Measurements from ENCODE around the gene UBLCP1. TPM values are rescaled to one million over a fixed set of nuclear protein-coding genes. Genes with fewer than 3 reads are reported as not detected.
A peak's percentile ranks its signal among the peaks of the same experiment; 100 is the strongest.

The UBLCP1 gene
- total and polyA plus RNA-seq, 2 of the 13 experiments (the other 11 are each of a cell fraction or from before 2014, with no cell fraction given) = 6.5 to 12.6 TPM

DNA sequence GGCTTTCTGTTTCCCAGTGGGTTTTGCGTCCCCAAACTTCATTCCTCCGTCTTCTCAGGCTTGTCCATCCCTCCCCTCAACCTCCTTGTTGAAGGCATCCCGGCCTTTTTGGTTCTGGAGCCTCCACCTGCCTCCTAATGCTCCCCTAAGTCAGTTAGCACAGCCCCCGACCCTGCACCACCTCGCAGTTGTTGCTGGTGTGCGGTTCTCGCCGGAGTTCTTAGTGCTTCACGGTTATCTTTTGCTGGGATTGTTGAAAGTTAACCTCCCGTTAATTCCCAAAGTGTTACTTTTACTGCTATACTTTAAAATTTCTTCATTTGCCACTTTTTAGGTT, 447 bp downstream of the UBLCP1 start:
- FAIRE-seq = no peak
- peaks cover 8% of the 10 kb centered on the region for H3K79me2 ChIP-seq (ENCODE audit: insufficient read depth, low read length)
- TF ChIP-seq HNF1B (CRISPR knock-in tag; IDR thresholded peaks at IDR 0.05) = no peak
- no peak for TF ChIP-seq RAD51 (IDR thresholded peaks at IDR 0.05; ENCODE audit: borderline replicate concordance)
- no peak for TF ChIP-seq ZBTB7B (CRISPR knock-in tag; IDR thresholded peaks at IDR 0.05)
- TF ChIP-seq, protein P1, sequence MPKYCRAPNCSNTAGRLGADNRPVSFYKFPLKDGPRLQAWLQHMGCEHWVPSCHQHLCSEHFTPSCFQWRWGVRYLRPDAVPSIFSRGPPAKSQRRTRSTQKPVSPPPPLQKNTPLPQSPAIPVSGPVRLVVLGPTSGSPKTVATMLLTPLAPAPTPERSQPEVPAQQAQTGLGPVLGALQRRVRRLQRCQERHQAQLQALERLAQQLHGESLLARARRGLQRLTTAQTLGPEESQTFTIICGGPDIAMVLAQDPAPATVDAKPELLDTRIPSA (CRISPR knock-in tag; IDR thresholded peaks at IDR 0.05; ENCODE audit: borderline replicate concordance) = 0 out of 2 replicates have a peak, but pooled peaks have one; percentile 1
- TF ChIP-seq, protein P2, sequence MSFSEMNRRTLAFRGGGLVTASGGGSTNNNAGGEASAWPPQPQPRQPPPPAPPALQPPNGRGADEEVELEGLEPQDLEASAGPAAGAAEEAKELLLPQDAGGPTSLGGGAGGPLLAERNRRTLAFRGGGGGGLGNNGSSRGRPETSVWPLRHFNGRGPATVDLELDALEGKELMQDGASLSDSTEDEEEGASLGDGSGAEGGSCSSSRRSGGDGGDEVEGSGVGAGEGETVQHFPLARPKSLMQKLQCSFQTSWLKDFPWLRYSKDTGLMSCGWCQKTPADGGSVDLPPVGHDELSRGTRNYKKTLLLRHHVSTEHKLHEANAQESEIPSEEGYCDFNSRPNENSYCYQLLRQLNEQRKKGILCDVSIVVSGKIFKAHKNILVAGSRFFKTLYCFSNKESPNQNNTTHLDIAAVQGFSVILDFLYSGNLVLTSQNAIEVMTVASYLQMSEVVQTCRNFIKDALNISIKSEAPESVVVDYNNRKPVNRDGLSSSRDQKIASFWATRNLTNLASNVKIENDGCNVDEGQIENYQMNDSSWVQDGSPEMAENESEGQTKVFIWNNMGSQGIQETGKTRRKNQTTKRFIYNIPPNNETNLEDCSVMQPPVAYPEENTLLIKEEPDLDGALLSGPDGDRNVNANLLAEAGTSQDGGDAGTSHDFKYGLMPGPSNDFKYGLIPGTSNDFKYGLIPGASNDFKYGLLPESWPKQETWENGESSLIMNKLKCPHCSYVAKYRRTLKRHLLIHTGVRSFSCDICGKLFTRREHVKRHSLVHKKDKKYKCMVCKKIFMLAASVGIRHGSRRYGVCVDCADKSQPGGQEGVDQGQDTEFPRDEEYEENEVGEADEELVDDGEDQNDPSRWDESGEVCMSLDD (CRISPR knock-in tag; IDR thresholded peaks at IDR 0.05; ENCODE audit: borderline replicate concordance) = 0 out of 2 replicates have a peak, but pooled peaks have one; percentile 7
- TF ChIP-seq ZNF362 (CRISPR knock-in tag; IDR thresholded peaks at IDR 0.05; ENCODE audit: borderline replicate concordance) = no peak
- TF ChIP-seq SRY (CRISPR knock-in tag; IDR thresholded peaks at IDR 0.05) = 0 out of 2 replicates have a peak, but pooled peaks have one; percentile 20
- TF ChIP-seq PHF21A (CRISPR knock-in tag; IDR thresholded peaks at IDR 0.05) = 0 out of 2 replicates have a peak, but pooled peaks have one; percentile 16
- TF ChIP-seq RERE (CRISPR knock-in tag; IDR thresholded peaks at IDR 0.05; ENCODE audit: low read depth) = no peak
- TF ChIP-seq ZMAT3 (CRISPR knock-in tag; conservative IDR thresholded peaks at IDR 0.05) = 0 out of 2 replicates have a peak, but pooled peaks have one; percentile 1

More for the DNA sequence above, 447 bp downstream of the UBLCP1 start:
- no peaks in the 10 kb centered on the region for H4K20me1 ChIP-seq (ENCODE audit: insufficient read depth, low read length)
- H3K9ac ChIP-seq (ENCODE audit: insufficient read depth, low read depth, low read length) = peak overlapping the region; percentile 75
- no peaks in the 10 kb centered on the region; a peak in 1 of 5 replicates for H3K27me3 ChIP-seq (ENCODE audit: control insufficient read depth in 1 of 2, insufficient read depth in 2 of 2, low read length in 2 of 2)
- H3K4me3 ChIP-seq (replicated peaks in 1 of 3; ENCODE audit: insufficient read depth in 1 of 3, low read depth in 2 of 3, low read length in 3 of 3) = peak overlapping the region; percentile 94 to 98 (median 97)
- H2AFZ ChIP-seq (ENCODE audit: low read length) = peak overlapping the region; percentile 35
- H3K36me3 ChIP-seq (replicated peaks in 1 of 2; ENCODE audit: control insufficient read depth in 1 of 2, insufficient read depth in 2 of 2, low read length in 2 of 2) = no peaks in the 10 kb centered on the region; a peak in 1 of 5 replicates
- peak overlapping the region; percentile 79 for H3K27ac ChIP-seq (ENCODE audit: extremely low read length, insufficient read depth, low read length)
- no TSS peak for BruUV-seq (replicated peaks)
- H3K9me3 ChIP-seq (ENCODE audit: low read length) = no peaks in the 10 kb centered on the region; the same call in 1 of the 2 replicates
- intact Hi-C loops (cut with micrococcal nuclease; ENCODE audit: unreplicated experiment) (loop anchor here (1.0 to 2.0 kb wide), 2 partner anchors 55 to 107 kb away; no protein-coding TSS in a partner anchor), in situ Hi-C loops (cut with HindIII; ENCODE audit: extremely low pct_ligation_motif_present, low pct_unique_long_range_greater_than_20kb) (no loop called here)
- peak; percentile 77 for ATAC-seq
- no peak for DNase-seq (ENCODE audit: low spot score)
- WGBS (ENCODE audit: low lambda C conversion rate) = 1% methylated on average over 10 of the region's 10 CpGs
- peak overlapping the region; percentile 89 for H3K4me2 ChIP-seq (ENCODE audit: low read depth, low read length)
- ChIA-PET POLR2A (no interaction called here), CTCF (ENCODE audit: low intra/inter-chr PET ratio, low total read pairs) (no interaction called here)
- H3K4me1 ChIP-seq (ENCODE audit: insufficient read depth, low read length) = peaks cover 21% of the 10 kb centered on the region
